Left ventricle myocardium inferior (tissue), 1 donor: Measurements from ENCODE around the gene APLF. TPM values are rescaled to one million over a fixed set of nuclear protein-coding genes. Genes with fewer than 3 reads are reported as not detected.

Experiments
- DNase-seq: peaks from one replicate; pipeline ENCODE4 v3.0.0-alpha.2; 2020
- H3K27ac ChIP-seq: fragments of 200-600 bp; replicated peaks from 2 replicates; pipeline ENCODE4 v1.8.0; 2021
- H3K27me3 ChIP-seq: fragments of 200-600 bp; 2 replicates; pipeline ENCODE4 v1.8.0; 2021; ENCODE audit warnings: low read depth
- H3K36me3 ChIP-seq: fragments of 200-600 bp; 2 replicates; pipeline ENCODE4 v1.8.0; 2021
- H3K4me1 ChIP-seq: fragments of 200-600 bp; 2 replicates; pipeline ENCODE4 v1.8.0; 2021
- H3K4me3 ChIP-seq: fragments of 200-600 bp; 2 replicates; pipeline ENCODE4 v1.8.0; 2021; ENCODE audit warnings: mild to moderate bottlenecking, moderate library complexity
- H3K9me3 ChIP-seq: fragments of 200-600 bp; replicated peaks from 2 replicates; pipeline ENCODE4 v1.8.0; 2021
- intact Hi-C: fragments of 100-400 bp; cut with micrococcal nuclease; formaldehyde crosslinking; loops from one replicate; pipeline ENCODE4 v1.11.0; 2022
- total RNA-seq: library from RNA; stranded (reverse); fragmentation: NEBNext Ultra II Directional; extraction: Animal tissue kit (Norgen Biotek cat#: 25700); gene quantifications from one replicate; pipeline ENCODE4 v1.2.1, GENCODE V29; 2021
- TF ChIP-seq, protein P1 (sequence below): fragments of 200-600 bp; IDR thresholded peaks from 2 replicates; pipeline ENCODE4 v1.8.0; 2021; ENCODE audit warnings: antibody characterized with exemption, mild to moderate bottlenecking, borderline replicate concordance
- donor health status: DM: no; HTN: yes; CAD: no; lungs with severe emphysema.

APLF gene
- total RNA-seq, 1 donor from 2014 or later, result 4.8 TPM

DNA sequence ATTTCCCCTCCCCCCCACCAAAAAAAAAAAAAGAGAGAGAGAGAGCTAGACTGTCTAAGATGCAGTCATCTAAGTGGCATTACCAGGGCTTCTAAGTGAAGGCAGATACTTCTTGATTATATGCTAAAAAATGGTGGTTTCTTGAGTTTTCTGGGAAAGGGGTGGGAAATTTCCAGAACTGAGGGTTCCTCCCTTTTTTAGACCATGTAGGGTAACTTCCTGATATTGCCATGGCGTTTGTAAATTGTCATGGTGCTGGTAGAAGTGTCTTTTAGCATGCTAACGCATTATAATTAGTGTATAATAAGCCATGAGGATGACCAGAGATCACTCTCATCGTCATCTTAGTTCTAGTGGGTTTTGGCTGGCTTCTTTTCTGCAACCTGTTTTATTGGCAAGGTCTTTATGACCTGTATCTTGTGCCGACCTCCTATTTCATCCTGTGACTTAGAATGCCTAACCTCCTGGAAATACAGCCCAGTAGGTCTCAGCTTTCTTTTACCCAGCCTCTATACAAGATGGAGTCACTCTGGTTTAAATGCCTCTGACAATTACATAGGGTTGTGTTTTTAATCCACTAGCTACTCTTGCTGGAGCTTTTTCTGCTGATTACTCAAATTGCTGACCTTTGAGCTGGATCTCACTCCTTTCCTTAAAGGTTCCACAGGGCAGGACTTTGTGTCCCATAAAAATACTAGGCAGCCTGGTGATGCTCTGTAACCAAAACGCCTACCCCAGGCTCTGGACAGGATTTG is 145.6 kb downstream of the APLF start:
- TF ChIP-seq, protein P1, sequence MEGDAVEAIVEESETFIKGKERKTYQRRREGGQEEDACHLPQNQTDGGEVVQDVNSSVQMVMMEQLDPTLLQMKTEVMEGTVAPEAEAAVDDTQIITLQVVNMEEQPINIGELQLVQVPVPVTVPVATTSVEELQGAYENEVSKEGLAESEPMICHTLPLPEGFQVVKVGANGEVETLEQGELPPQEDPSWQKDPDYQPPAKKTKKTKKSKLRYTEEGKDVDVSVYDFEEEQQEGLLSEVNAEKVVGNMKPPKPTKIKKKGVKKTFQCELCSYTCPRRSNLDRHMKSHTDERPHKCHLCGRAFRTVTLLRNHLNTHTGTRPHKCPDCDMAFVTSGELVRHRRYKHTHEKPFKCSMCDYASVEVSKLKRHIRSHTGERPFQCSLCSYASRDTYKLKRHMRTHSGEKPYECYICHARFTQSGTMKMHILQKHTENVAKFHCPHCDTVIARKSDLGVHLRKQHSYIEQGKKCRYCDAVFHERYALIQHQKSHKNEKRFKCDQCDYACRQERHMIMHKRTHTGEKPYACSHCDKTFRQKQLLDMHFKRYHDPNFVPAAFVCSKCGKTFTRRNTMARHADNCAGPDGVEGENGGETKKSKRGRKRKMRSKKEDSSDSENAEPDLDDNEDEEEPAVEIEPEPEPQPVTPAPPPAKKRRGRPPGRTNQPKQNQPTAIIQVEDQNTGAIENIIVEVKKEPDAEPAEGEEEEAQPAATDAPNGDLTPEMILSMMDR, result no peak
- intact Hi-C loops, result no loop called here
- H3K27me3 ChIP-seq, result no peaks in the 10 kb centered on the region

GRCh38 chr2:68620772-68621171 is 153.4 kb downstream of the APLF start:
- H3K4me3 ChIP-seq, result no peak overlapping the region
- no peak overlapping the region for H3K27ac ChIP-seq
- H3K27me3 ChIP-seq, result no peaks in the 10 kb centered on the region
- TF ChIP-seq, protein P1, result no peak
- DNase-seq, result no peak
- intact Hi-C loops, result no loop called here
- H3K9me3 ChIP-seq, result peaks cover 28% of the 10 kb centered on the region
- no peaks in the 10 kb centered on the region for H3K4me1 ChIP-seq
- H3K36me3 ChIP-seq, result no peaks in the 10 kb centered on the region

More for the DNA sequence above, 145.6 kb downstream of the APLF start:
- no peaks in the 10 kb centered on the region for H3K4me1 ChIP-seq
- no peak overlapping the region for H3K4me3 ChIP-seq
- H3K36me3 ChIP-seq, result no peaks in the 10 kb centered on the region
- no peak for DNase-seq
- H3K9me3 ChIP-seq, result peaks cover 29% of the 10 kb centered on the region
- H3K27ac ChIP-seq, result no peak overlapping the region

- Histone ChIP-seq H3K4me1 (no peaks in the 10 kb centered on the region), H3K27ac (no peak overlapping the region), H3K4me3 (no peak overlapping the region), H3K9me3 (peaks cover 29% of the 10 kb centered on the region), H3K36me3 (no peaks in the 10 kb centered on the region), H3K27me3 (no peaks in the 10 kb centered on the region)
- TF ChIP-seq, protein P1, result no peak
- DNase-seq, result no peak
- intact Hi-C loops, result no loop called here
Observed at GRCh38 chr2:68623820-68624219, 156.4 kb downstream of the APLF start.

DNA sequence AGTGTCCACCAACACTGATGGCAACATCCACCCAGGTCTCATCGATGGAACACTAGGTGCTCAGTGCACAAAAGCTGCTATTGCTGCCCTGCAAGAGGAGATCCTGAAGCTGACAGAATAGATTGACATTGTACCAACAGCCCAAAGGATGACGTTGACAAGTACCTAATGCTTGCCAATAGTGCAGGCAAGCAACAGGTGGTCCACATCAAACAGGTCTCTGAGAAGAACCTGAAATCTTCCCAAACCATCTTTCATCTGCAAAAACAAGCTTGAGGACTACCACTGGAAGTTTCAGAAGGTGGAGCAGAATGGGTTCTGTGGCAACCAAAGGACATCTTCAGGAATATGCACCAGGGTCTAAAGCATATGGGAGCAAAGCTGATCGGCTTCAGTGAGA is 160.2 kb downstream of the APLF start:
- Histone ChIP-seq H3K36me3 (no peaks in the 10 kb centered on the region), H3K4me1 (peaks cover 7% of the 10 kb centered on the region), H3K9me3 (peaks cover 19% of the 10 kb centered on the region), H3K27ac (no peak overlapping the region), H3K4me3 (no peak overlapping the region), H3K27me3 (no peaks in the 10 kb centered on the region)
- intact Hi-C loops, result no loop called here
- no peak for DNase-seq
- TF ChIP-seq, protein P1, result no peak

Other genes starting within 250 kb of the APLF start
- gene PPP3R1, start 215.1 kb upstream of the APLF start, total RNA-seq, result 34.6 TPM
- gene CNRIP1, start 147.6 kb upstream of the APLF start, total RNA-seq, result 8.0 TPM
- 4.8 TPM for gene PLEK, start 102.3 kb upstream of the APLF start, total RNA-seq
- gene FBXO48, start 291 bp upstream of the APLF start, total RNA-seq, result 1.0 TPM
- gene PROKR1, start 176.0 kb downstream of the APLF start, total RNA-seq, result not detected